Tibial nerve (tissue), 3 donors: Measurements from ENCODE around the gene PARD3B.

Experiments used
- POLR2A ChIP-seq, 2 donors: fragments of 450-650 bp; IDR thresholded peaks; one replicate each; pipeline ENCODE4 v1.6.1; 2017; ENCODE audit warnings: antibody characterized with exemption in 2 of 2, mild to moderate bottlenecking in 2 of 2, moderate library complexity in 2 of 2
- TF ChIP-seq, protein P1 (sequence below), 5 experiments: fragments of 200-600 bp in 3 of 5; fragments of 450-650 bp in 2 of 5; sonication (generic) in 3 of 5; IDR thresholded peaks; one replicate each; pipeline ENCODE4 v1.5.1; 2016 to 2019; ENCODE audit warnings: antibody characterized with exemption in 5 of 5, mild to moderate bottlenecking in 3 of 5, moderate library complexity in 2 of 5

DNA sequence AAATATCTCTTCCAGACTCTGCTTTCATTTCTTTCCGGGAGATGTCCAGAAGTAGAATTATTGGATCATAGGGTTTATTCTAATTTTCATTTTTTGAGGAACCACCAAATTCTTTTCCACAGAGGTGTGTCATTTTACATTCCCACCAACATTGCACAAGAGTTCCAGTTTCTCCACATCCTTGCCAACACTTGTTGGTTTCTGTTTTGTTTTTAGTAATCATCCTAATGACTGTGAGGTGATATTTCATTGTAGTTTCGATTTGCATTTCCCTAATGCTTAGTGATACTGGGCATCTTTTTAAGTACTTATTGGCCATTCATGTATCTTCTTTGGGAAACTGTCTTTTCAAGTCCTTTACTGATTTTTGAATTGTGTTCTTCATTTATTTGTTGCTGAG, 513.1 kb downstream of the PARD3B start:
- TF ChIP-seq, protein P1, sequence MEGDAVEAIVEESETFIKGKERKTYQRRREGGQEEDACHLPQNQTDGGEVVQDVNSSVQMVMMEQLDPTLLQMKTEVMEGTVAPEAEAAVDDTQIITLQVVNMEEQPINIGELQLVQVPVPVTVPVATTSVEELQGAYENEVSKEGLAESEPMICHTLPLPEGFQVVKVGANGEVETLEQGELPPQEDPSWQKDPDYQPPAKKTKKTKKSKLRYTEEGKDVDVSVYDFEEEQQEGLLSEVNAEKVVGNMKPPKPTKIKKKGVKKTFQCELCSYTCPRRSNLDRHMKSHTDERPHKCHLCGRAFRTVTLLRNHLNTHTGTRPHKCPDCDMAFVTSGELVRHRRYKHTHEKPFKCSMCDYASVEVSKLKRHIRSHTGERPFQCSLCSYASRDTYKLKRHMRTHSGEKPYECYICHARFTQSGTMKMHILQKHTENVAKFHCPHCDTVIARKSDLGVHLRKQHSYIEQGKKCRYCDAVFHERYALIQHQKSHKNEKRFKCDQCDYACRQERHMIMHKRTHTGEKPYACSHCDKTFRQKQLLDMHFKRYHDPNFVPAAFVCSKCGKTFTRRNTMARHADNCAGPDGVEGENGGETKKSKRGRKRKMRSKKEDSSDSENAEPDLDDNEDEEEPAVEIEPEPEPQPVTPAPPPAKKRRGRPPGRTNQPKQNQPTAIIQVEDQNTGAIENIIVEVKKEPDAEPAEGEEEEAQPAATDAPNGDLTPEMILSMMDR (IDR thresholded peaks at IDR 0.05), result no peak
- TF ChIP-seq POLR2A (IDR thresholded peaks at IDR 0.05), result no peak
